Measurements from ENCODE around the gene PPIF.

The PPIF gene

DNA sequence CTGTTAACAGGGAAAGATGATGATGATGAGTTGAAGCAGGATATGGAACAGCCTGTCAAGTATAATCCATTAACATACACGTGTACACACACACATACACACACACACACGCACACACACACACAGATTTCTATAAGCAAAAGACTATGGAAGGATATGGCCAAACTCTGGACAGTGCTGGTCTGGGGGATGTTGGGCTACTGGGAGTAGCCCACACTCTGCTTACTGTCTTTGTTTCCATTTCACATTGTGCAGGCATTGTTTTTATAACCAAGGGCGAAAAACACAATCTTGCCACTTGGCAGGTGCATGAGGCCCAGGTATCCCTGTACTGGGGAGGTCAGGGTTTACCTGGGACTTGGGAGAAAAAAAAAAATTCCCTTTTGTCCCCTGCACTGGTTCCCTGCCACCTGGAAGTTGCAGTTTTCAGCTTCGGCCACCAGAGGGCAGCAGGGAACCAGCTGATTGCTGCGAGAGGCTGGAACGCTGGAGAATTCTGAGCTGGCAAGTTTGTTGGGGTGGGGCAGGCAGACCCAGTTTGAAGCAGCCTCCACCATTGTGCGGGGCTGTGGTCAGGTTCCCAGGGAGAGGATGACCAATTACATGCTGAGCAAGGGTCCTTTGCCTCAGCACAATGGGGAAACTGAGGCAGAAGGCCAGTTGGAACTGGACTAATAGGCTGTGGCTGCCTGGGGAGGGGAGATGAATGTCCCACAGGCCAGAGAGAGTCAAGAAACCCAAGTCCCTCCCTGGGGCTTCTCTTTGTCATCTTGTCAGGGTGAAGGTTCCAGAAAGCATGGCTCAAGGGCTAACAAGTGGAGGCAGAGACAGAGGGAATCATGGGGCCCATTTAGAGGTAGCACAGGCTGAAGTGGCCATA lies 27.3 kb downstream of the PPIF start:
- DNase-seq (ENCODE audit: low read depth in 2 of 2) = peak; percentile 53 to 58

DNA sequence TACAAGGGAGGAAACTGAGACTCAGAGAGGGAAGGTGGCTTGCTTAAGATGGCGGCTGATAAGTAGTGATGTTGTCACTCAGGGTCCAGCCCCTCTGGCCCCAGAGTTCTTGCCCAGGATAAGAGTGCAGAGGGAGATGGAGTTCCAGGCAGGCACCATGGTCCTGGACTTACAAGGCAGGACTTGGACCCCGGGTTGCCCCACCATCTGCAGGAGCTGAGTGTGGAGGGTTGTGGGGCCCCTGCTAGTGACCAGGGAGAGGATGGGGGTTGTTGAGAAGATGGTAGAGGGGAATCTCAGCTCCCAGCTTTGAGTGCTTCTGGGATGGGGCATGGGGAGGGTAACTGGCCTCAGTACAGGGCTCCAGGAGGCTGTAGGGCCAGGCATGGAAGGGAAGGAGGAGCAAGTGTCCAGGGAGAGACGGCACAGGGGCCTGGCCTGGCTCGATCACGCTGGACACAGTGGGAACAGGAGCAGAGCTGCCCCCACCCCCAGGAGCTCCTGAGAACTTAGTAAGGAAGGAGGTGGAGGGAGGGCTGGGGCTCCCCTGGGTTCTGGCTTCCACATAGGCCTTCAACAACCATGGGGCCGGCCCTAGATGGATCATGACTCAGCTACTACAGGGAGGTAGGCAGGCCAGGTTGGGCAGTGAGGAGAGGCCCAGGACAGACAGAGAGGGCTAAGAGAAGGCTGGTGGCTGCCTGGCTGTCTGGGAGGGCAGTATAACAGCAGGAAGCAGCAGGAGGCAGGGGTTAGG lies 28.2 kb downstream of the PPIF start:
- DNase-seq (ENCODE audit: low read depth in 2 of 2) = peak; percentile 37 to 43

DNA sequence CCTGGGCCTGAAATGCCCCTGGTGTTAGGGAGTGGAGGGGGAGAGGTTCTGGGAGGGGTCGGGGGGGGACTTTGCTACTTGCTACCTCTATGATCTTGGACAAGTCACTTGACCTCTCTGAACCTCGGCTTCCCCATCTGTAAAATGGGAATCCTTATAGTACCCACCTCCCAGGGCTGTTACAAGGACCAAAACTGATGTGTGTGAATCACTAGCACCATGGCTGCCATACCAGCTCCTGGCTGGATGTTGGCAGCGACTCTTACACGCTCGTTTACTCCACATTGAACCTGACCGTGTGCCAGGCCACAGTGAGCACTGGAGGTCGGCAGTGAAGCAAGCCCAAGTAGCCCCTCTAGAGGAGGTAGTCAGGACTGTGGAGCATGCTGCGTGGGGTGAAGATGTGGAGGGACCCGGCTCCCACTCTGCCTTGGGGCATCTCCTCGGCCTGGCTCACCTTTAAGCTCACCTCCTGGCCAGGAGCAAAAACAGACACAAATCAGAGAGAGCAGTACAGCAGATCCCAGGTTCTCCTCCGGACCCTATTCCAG lies 28.9 kb downstream of the PPIF start:
- no peak for DNase-seq (ENCODE audit: low read depth in 2 of 2)

DNA sequence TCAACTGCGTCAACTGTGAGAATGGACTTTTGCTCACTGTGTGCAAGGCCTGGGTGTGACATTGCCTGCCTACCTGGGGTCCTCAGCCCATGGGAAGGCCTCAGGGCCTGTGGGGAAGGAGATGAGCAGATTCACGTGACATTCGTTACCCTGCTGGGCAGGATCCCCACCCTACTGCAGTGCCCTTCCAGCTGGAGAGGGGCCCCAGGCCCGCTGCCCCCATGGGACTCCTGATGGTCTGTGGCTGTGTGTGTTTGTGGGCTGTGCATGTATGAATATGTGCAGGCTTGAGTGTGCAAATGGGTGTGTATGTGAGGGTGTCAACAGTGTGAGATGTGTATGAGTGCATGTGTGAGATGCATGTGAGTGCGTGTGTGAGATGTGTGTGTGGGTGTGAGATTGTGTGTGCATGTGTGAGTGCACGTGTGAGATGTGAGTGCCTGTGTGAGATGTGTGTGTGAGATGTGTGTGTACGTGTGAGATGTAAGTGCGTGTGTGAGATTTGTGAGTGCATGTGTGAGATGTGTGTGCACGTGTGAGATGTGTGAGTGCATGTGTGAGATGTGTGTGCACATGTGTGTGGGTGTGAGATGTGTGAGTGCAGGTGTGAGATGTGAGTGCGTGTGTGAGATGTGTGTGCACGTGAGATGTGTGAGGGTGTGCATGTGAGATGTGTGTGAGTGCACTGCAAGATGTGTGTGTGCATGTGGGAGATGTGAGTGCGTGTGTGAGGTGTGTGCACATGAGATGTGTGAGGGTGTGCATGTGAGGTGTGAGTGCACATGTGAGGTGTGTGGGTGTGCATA lies 29.7 kb downstream of the PPIF start:
- no peak for DNase-seq (ENCODE audit: low read depth in 2 of 2)

DNA sequence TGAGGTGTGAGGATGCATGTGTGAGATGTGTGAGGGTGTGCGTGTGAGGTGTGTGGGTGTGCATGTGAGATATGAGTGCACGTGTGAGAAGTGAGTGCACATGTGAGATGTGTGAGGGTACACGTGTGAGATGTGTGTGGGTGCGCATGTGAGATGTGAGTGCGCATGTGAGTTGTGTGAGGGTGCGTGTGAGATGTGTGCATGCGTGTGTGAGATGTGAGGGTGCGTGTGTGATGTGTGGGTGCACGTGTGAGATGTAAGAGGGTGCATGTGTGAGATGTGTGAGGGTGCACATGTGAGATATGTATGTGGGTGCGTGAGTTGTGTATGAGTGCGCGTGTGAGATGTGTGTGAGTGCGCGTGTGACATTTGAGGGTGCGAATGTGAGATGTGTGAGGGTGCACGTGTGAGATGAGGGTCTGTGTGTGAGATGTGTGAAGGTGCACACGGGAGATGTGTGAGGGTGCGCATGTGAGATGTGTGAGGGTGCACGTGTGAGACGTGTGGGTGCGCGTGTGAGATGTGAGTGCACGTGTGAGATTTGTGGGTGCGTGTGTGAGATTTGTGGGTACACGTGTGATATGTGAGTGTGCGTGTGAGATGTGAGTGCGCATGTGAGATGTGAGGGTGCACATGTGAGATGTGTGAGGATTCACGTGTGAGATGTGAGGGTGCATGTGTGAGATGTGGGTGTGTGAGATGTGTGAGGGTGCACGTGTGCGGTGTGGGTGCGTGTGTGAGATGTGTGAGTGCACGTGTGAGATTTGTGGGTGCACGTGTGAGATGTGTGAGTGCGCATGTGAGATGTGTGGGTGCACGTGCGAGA lies 30.5 kb downstream of the PPIF start:
- no peak for DNase-seq (ENCODE audit: low read depth in 2 of 2)

DNA sequence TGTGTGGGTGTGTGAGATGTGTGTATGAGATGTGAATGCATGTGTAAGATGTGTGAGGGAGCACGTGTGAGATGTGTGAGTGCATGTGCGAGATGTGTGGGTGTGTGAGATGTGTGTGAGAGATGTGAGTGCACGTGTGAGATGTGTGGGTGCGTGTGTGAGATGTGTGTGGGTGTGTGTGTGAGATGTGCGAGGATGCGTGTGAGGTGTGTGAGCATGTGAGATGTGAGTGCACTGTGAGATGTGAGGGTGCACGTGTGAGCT lies 31.0 kb downstream of the PPIF start:
- DNase-seq (ENCODE audit: low read depth in 2 of 2) = no peak

DNA sequence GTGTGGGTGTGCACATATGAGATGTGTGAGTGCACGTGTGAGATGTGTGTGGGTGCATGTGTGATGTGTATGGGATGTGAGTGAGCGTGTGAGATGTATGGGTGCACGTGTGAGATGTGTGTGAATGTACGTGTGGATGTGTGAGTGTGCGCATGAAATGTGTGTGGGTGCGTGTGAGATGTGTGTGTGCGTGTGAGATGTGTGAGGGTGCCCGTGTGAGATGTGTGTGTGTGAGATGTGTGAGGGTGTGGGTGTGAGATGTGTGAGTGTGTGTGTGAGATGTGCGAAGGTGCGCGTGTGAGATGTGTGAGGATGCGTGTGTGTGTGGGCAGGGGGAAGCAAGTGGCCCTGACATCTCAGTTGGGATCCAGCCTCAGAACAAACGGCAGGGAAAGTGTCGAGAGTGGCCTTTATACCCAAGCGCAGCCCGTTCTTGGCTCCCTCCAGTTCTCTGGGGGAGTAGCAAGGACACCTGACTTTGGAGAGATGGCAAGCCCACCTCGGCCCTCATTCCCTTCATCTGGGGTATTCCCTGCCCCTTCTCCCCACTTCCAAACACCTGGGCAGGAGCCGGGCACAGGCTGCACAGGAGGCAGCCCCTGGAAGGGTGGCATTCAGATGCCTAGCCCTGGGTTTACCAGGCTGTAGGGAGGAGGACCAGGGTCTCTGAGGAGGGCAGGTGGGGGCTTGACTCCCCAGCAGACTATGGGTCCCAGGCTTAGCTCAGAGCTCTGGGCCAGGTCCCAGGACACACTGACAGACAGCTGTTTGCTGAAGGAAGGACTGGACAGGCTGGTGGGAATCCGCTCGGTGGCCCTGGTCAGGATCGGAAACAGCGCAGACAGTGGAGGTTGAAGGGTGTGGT lies 31.6 kb downstream of the PPIF start:
- DNase-seq (ENCODE audit: low read depth in 2 of 2) = no peak

DNA sequence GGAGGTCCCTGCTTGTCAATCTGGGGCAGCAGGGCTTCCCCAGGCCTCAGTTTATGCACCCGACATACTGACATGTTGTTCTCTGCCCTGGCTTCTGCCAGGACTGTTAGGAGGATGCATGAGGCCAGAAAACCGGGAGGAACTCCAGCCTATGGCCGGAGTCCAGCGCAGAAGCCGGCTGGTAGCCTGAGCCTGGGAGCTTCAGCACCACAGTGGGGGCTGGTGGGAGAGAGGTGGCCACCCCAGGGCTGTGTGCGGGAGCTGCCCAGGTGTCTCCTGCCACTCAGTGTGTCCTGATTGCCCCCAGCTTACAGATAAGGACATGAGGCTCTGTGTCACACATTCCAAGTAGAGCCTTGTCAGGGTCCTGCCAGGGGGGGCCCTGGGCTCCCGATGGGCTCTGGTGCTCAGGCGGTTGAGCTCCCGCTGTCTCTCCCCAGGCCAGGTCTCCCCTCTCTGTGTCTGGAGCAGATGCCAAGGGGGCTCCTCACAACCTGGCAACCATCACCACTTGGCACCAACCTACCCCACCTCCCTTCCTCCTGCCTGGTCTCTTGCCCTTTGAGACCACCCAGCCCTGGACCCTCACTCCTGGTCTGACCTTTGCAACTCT lies 32.3 kb downstream of the PPIF start:
- no peak for DNase-seq (ENCODE audit: low read depth in 2 of 2)

DNA sequence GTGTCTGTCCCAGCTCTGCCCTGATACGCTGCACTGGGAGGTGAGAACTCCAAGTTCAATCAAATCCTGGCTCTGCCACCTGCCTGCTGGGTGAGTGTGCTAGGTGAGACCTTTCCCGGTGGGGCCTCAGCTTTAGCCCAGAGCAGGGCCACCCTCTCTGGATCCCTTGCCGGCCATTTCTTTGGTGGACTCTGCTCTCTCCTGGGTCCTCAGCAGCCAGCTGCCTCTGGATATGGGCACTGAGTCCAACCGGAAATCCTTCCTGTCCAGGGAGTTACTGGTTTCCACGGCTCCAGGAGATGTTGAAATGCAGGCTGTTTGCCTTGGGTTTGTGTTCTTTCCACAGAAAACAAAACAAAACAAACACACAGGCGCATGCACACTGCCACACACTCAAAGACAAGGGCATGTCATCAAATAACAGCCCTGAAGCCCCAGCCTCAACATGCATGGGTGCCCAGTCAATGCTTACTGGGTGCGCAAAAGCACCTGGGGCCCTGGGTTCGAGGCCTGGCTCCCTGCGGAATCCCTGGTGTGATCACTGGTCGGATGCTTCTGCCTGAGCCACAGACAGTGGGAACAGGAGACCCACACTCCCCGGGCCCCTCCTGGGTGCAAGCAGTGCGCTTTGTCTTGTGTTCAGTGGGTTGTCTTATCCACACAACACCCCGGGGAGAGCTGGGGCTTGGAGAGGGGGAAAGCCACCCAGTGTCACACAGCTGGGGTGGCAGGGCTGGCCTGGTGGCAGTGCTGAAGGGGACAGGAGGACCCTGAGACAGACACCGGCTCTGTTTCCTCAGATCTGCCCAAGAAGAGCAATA lies 33.1 kb downstream of the PPIF start:
- no peak for DNase-seq (ENCODE audit: low read depth in 2 of 2)

DNA sequence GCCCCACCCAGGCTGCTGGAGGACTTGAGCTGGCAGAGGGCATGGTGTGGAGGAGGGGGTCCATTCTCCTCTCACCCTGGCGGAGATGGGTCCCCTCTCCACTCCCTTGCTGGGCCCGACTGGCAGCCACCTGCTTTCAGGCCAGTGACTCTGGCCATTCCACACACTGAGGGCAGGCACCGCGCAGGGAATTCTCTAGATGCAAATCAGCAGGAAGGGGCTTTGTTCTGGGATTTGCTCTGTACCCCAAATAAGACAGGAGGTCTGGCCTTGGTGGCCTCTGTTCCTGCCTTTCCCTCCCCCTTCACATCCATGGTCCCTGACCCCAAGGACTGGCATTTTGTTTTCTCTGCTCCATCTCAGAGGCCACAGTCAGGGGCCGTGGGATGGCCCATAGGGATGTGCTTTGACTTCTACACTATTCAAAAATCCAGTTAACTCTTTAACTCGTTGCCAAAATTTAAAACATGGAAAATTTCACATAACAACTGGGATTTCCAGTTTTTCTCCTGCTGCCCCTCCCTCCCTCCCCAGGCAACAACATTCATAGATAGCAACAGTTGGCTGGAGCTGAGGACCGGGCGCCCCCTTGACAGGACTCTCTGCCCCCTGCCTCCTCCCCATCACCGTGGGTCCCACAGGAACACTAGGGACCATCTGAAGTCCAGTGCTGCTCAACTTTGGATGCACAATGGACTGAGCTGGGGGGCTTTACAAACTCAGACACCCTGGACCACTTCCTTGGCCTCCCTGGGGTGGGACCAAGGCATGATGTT lies 33.9 kb downstream of the PPIF start:
- DNase-seq (ENCODE audit: low read depth in 2 of 2) = no peak

DNA sequence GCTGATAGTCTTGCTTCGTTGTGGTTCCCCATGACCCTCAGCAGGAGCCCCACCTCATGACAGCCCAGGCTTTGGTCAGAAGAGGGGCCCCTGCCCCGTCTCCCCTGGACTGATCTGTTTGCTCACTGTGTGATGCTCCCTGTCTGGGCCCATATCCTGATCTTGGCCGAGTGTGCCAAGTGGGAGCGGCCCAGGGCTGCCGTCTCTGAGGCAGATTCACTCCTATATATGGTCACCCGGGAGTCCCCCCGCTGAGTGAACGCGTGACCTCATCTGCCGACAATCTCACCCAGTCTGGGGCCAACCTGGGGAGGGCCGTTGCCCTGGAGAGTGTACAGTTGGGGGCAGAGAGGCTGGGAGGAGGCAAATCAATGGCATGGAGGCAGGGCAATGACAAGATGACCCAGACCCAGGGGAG lies 34.5 kb downstream of the PPIF start:
- peak; percentile 76 for DNase-seq (ENCODE audit: low read depth in 2 of 2)

DNA sequence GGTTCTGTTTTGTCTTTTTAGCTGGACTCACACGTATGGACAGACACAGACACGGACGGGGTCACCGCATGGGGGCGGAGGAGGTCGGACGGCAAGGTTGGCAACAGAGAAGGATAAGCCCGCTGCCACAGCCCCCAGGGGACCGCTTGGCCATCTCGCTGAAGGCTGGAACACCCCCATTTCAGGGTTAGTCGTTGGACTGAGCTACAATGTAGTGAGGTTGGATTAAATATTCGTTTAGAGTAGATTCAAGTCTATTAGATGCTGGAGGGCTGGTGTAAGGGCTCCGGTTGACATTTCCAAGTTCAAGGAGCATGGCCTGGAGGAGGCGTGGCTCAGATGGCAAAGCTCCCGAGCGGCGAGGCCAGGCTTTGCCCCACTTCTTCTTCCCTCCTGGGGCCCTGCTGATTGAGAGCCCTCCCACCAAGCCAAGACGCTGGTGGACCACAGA lies 35.2 kb downstream of the PPIF start:
- DNase-seq (ENCODE audit: low read depth in 2 of 2) = no peak

DNA sequence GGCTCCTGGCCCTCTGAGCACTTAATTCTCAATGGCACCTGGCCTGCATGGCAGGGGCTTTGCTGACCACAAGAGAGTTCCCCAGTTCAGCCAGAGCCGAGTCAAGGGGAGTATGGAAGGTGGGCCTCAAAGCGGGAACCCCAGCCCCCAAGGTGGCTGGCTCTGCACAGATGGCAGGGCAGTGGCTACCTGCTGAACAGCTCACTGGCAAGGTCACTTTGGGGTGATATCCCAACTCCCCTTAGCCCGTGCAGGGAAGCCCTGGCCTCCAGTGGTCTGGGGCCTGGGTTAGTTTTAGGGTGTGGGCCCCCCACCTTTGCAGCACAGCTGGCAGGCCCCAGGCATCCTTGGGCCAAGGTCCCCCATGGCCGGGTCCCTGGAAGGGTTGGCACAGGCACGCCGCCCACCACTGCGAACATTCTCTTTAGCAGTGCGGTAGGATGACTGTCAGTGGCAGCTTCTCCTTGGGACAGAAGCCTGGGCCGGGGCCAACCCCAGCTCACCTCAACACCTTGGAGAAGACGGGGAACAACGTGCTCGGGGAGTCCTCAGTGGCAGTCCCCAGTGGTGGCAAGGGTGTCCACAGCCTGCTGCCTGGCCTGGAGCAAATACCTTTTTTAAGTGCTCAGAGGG lies 36.8 kb downstream of the PPIF start:
- no peak for DNase-seq (ENCODE audit: low read depth in 2 of 2)

DNA sequence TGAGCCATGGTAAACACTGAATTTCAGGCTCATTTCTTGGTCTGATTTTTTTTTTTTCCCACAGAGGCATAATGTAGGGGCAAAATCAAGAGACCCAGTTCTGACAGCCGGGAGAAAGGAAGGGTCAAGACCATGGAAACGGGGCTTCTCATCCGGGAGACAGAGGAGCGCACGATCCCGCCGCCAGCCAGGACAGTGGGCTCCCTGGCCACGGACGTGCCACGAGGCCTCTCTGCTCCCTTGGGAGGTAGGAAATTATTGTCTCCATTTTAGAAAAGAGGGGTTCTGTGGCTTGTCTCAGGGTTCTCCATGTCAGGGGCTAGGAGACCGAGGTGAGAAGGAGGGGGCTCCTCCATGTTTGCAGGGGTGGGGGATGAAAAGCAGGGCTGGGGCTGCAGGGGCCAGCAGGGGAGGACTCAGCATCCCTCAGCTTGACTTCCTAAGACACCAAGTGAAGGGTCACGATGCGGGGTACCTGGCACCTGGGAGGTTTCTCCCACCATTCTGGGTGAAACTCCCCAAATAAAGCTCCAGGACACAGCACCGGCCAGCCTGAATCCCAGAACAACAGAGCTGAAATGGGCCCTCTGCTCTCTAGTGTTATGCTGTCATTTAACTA lies 37.6 kb downstream of the PPIF start:
- no peak for DNase-seq (ENCODE audit: low read depth in 2 of 2)

DNA sequence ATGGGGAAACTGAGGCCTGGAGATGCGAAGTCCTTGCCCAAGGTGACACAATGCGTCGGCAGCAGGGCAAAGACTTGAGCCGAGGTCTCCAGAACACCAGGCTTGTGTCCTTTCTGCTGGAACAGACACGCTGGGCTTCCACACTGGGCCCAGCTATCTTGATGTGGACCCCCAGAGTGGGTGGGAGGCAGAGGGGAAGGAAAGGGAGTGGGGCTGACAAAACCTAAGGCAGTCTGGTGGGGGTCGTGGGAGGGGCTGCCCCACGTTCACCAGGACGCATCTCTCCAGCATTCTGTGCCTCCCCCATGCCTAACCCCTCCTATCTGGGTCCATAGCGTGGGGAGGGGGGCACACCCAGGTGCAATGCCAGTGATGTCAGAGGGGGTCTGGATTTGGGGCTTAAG lies 38.1 kb downstream of the PPIF start:
- no peak for DNase-seq (ENCODE audit: low read depth in 2 of 2)

DNA sequence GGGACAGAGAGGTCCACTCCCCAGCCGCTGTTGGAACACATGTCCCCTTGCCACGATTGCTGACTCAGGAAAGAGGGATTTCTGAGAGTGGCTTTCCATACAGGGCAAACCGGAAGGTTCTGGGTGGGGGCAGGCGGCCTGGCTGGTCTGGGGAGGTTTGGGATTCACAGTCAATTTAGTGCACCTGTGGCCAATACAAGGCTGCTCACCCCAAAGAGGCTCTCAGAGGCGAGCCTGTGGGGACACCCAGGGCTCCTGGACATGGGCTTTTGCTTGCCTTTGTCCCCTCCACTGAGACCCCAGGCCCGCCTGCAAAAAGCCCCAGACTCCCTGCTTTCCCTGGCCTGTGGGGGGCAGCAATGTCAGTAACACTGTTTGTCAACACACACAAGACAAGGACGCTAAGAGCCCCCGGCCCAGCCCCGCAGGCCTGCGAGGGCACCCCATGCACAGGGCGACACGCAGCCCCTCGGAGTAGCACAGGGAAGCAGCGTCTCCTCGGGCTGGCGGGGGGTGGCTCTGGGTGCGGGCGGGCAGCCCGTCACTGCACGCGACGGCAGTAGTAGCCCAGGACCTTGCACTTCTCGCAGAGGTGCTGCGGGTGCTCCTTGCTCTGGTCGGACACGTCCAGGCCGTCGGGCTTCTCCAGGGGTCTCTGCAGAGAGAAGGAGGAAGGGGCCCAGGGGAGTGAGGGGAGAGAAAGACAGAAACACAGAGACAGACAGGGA lies 38.7 kb downstream of the PPIF start:
- no peak for DNase-seq (ENCODE audit: low read depth in 2 of 2)

Data from fibroblast of skin of left quadriceps (primary cell).